Endothelial cell of umbilical vein (primary cell): ENCODE data around the gene CAP2. TPM values are rescaled to one million over a fixed set of nuclear protein-coding genes. Genes with fewer than 3 reads are reported as not detected.
A peak's percentile ranks its signal among the peaks of the same experiment; 100 is the strongest.

Experiments
- BruUV-seq: library from RNA; stranded (reverse); fragments of 400-500 nt; replicated peaks from 2 replicates; lab custom pipeline; 2021; lab: Mats Ljungman, UMichigan
- CTCF ChIA-PET: fragments of 300-600, 350-600 bp; sonication (Branson Sonifier 250); formaldehyde crosslinking; loops from one replicate; lab custom pipeline; 2021; ENCODE audit warnings: antibody characterized with exemption, inconsistent platforms; lab: Charles Lee
- POLR2A ChIA-PET: fragments of 300-600, 350-600 bp; sonication (Branson Sonifier 250); formaldehyde crosslinking; loops from one replicate; lab custom pipeline; 2021; ENCODE audit warnings: antibody characterized with exemption, inconsistent platforms; lab: Charles Lee
- DNase-seq: peaks from one replicate; pipeline ENCODE4 v3.0.0-alpha.2; 2011; ENCODE audit warnings: low read depth, low spot score
- FAIRE-seq: peaks from 2 replicates; lab custom pipeline; 2011; peaks lifted over from hg19 to GRCh38; lab: Jason Lieb, UNC
- H2AFZ ChIP-seq: 2 replicates; pipeline ENCODE4 v1.6.0; 2012; ENCODE audit warnings: low read depth, low read length, control low read depth, inconsistent platforms
- H3K27ac ChIP-seq: 2 replicates; pipeline ENCODE4 v1.5.1; 2011; ENCODE audit warnings: low read depth, mild to moderate bottlenecking, control low read depth, low read length, moderate library complexity; ENCODE audit not compliant: insufficient read depth
- H3K27me3 ChIP-seq, 2 experiments: 2 replicates each; pipeline versions ENCODE4 v1.6.0 to v1.6.1; 2011; ENCODE audit warnings: low read length in 2 of 2, mixed read lengths in 1 of 2; ENCODE audit not compliant: control insufficient read depth in 2 of 2, insufficient read depth in 2 of 2
- H3K36me3 ChIP-seq, 2 experiments: 2 replicates in 1 of 2; 3 replicates in 1 of 2; pipeline ENCODE4 v1.5.1; 2011; ENCODE audit warnings: low read length in 2 of 2, mild to moderate bottlenecking in 1 of 2, moderate library complexity in 1 of 2; ENCODE audit not compliant: control insufficient read depth in 2 of 2, insufficient read depth in 2 of 2; ENCODE audit errors: extremely low read depth in 1 of 2
- H3K4me1 ChIP-seq: 3 replicates; pipeline ENCODE4 v1.5.1; 2011; ENCODE audit warnings: mild to moderate bottlenecking, low read length; ENCODE audit not compliant: control insufficient read depth, insufficient read depth; ENCODE audit errors: extremely low read depth
- H3K4me2 ChIP-seq: 2 replicates; pipeline ENCODE4 v1.6.1; 2011; ENCODE audit warnings: low read length, control low read depth, mixed read lengths; ENCODE audit not compliant: insufficient read depth
- H3K4me3 ChIP-seq, 3 experiments: fragments of 200-600 bp in 1 of 3; sonication (generic), shearing (Covaris generic) in 1 of 3; replicated peaks in 1 of 3; 2 replicates each; pipeline ENCODE4 v1.5.1; 2011 to 2016; ENCODE audit warnings: control low read depth in 3 of 3, low read length in 3 of 3, mild to moderate bottlenecking in 2 of 3, inconsistent platforms in 1 of 3, low read depth in 1 of 3, moderate library complexity in 1 of 3; ENCODE audit not compliant: insufficient read depth in 1 of 3
- H3K79me2 ChIP-seq: 2 replicates; pipeline ENCODE4 v1.6.0; 2012; ENCODE audit warnings: low read length, inconsistent platforms; ENCODE audit not compliant: control insufficient read depth, insufficient read depth
- H3K9ac ChIP-seq: replicated peaks from 2 replicates; pipeline ENCODE3; 2011; ENCODE audit warnings: low read length, control low read depth; ENCODE audit not compliant: insufficient read depth; ENCODE audit errors: extremely low read depth
- H3K9me1 ChIP-seq: replicated peaks from 3 replicates; pipeline ENCODE4 v1.6.0; 2011; ENCODE audit warnings: mild to moderate bottlenecking, low read length; ENCODE audit not compliant: control insufficient read depth, insufficient read depth; ENCODE audit errors: extremely low read depth
- H3K9me3 ChIP-seq: replicated peaks from 2 replicates; pipeline ENCODE4 v1.5.1; 2012; ENCODE audit warnings: low read length, inconsistent platforms; ENCODE audit not compliant: control insufficient read depth, insufficient read depth
- H4K20me1 ChIP-seq: replicated peaks from 2 replicates; pipeline ENCODE3; 2011; ENCODE audit warnings: mild to moderate bottlenecking, low read length; ENCODE audit not compliant: control insufficient read depth, insufficient read depth; ENCODE audit errors: extremely low read depth
- CTCF ChIP-seq, 2 donors: IDR thresholded peaks; 1 replicate in 1 of 2; 2 replicates in 1 of 2; pipeline ENCODE4 v1.5.1; 2011; ENCODE audit warnings: low read length in 2 of 2, mild to moderate bottlenecking in 2 of 2, moderate library complexity in 2 of 2, control low read depth in 1 of 2, inconsistent platforms in 1 of 2, low read depth in 1 of 2; ENCODE audit not compliant: insufficient read depth in 1 of 2; ENCODE audit errors: extremely low read depth in 1 of 2
- EZH2 ChIP-seq: IDR thresholded peaks from 2 replicates; pipeline ENCODE4 v1.6.1; 2012; ENCODE audit warnings: borderline replicate concordance, low read depth, mild to moderate bottlenecking, moderate library complexity, low read length, inconsistent platforms; ENCODE audit not compliant: severe bottlenecking
- FOS ChIP-seq: IDR thresholded peaks from 2 replicates; pipeline ENCODE4 v1.6.1; 2011; ENCODE audit warnings: mild to moderate bottlenecking, low read length, moderate library complexity, borderline replicate concordance; ENCODE audit not compliant: insufficient read depth
- GATA2 ChIP-seq: IDR thresholded peaks from 2 replicates; pipeline ENCODE4 v1.7.0; 2011; ENCODE audit warnings: low read depth, mild to moderate bottlenecking, moderate library complexity, mixed read lengths, low read length; ENCODE audit not compliant: insufficient read length, insufficient read depth
- JUN ChIP-seq: IDR thresholded peaks from 2 replicates; pipeline ENCODE4 v1.6.1; 2011; ENCODE audit warnings: borderline replicate concordance, low read depth; ENCODE audit not compliant: insufficient read length, insufficient read depth
- MAX ChIP-seq: IDR thresholded peaks from 2 replicates; pipeline ENCODE4 v1.6.1; 2011; ENCODE audit not compliant: insufficient read depth, insufficient read length
- MYC ChIP-seq: IDR thresholded peaks from one replicate; pipeline ENCODE4 v1.6.1; 2011; ENCODE audit warnings: mild to moderate bottlenecking, low read depth, low read length
- POLR2A ChIP-seq: IDR thresholded peaks from 2 replicates; pipeline ENCODE4 v1.6.1; 2012; ENCODE audit warnings: low read depth, mild to moderate bottlenecking, control low read depth, low read length
- POLR2AphosphoS5 ChIP-seq: IDR thresholded peaks from 2 replicates; pipeline ENCODE4 v1.6.1; 2012; ENCODE audit warnings: low read depth, mild to moderate bottlenecking, control low read depth, low read length, moderate library complexity; ENCODE audit not compliant: insufficient read depth
- dilution Hi-C: fragments of 300-500 bp; cut with MboI; formaldehyde crosslinking; loops from one replicate; pipeline ENCODE4 v1.15.0; 2019; ENCODE audit warnings: low sequenced_read_pairs; ENCODE audit not compliant: extremely low pct_ligation_motif_present
- intact Hi-C: fragments of 100-400 bp; cut with micrococcal nuclease; formaldehyde crosslinking; loops from one replicate; pipeline ENCODE4 v1.10.0; 2022
- polyA plus RNA-seq, 4 experiments: library from polyadenylated mRNA; depleted of rRNA in 3 of 4; stranded (reverse) in 3 of 4; unstranded in 1 of 4; fragments of >200 nt; gene quantifications; 2 replicates each; pipeline versions ENCODE4 v1.2.1 to v1.2.3, GENCODE V29; 2011 to 2012; ENCODE audit warnings: missing spikeins in 1 of 4
- total RNA-seq: library from RNA; stranded (reverse); gene quantifications from 2 replicates; pipeline ENCODE4 v1.2.3, GENCODE V29; 2021

The CAP2 gene
- total and polyA plus RNA-seq, 2 donors (not counting 3 experiments of a cell fraction or from before 2014, with no cell fraction given): 12.2 to 21.3 TPM

GRCh38 chr6:17596085-17596484, 202.7 kb downstream of the CAP2 start:
- FAIRE-seq (peak; percentile 74), DNase-seq (no peak)
- Histone ChIP-seq H3K27me3 (peaks cover 0 to 2% of the 10 kb centered on the region in 2 experiments), H3K9me1 (no peaks in the 10 kb centered on the region), H3K9ac (no peak overlapping the region), H3K4me2 (no peak overlapping the region), H3K27ac (no peak overlapping the region), H2AFZ (no peak overlapping the region), H3K36me3 (no peaks in the 10 kb centered on the region), H3K4me1 (peaks cover 3% of the 10 kb centered on the region), H3K9me3 (no peaks in the 10 kb centered on the region), H3K4me3 (no peak overlapping the region), H3K79me2 (no peaks in the 10 kb centered on the region), H4K20me1 (no peaks in the 10 kb centered on the region)
- intact Hi-C loops: no loop called here
- CTCF ChIA-PET: interaction anchor here (0.8 to 1.3 kb wide), 3 partner anchors 10 to 208 kb away, joined by 3 to 4 read pairs (median 3); no protein-coding TSS in a partner anchor
- dilution Hi-C loops: no loop called here
- TF ChIP-seq EZH2 (no peak), MAX (no peak), POLR2AphosphoS5 (no peak), CTCF (IDR thresholded peaks at IDR 0.05; ENCODE audit: extremely low read depth in 1 of 2, insufficient read depth in 1 of 2, low read depth in 1 of 2, low read length in 2 of 2) (no peak), MYC (no peak), GATA2 (no peak), JUN (no peak), FOS (no peak), POLR2A (no peak)
- BruUV-seq: no TSS peak
- POLR2A ChIA-PET: interaction anchor here (0.6 kb wide), 1 partner anchor 195 kb away, joined by 3 read pairs; no protein-coding TSS in a partner anchor
